ENCODE data around the gene MRPS15. TPM values are rescaled to one million over a fixed set of nuclear protein-coding genes. Genes with fewer than 3 reads are reported as not detected.

MRPS15 gene
- total RNA-seq, 2 experiments from 2014 or later, result 120 to 129 TPM

GRCh38 chr1:36453051-36453450, 11.1 kb downstream of the MRPS15 start:
- H3K9me3 Mint-ChIP-seq, result no peaks in the 10 kb centered on the region
- ChIA-PET CTCF (no interaction called here), POLR2A (interaction anchor here (0.8 kb wide), 1 partner anchor 11 kb away, joined by 3 read pairs; the partner anchor contains the start of gene MRPS15)
- H3K4me3 Mint-ChIP-seq, result no peak overlapping the region
- DNase-seq (no peak), ATAC-seq (no peak)
- peaks cover 16% of the 10 kb centered on the region for H3K36me3 Mint-ChIP-seq (ENCODE audit: low read depth)
- H3K27ac Mint-ChIP-seq, result no peak overlapping the region
- intact Hi-C loops (cut with micrococcal nuclease), result no loop called here
- no peaks in the 10 kb centered on the region for H3K27me3 Mint-ChIP-seq
- TF ChIP-seq, protein P1, sequence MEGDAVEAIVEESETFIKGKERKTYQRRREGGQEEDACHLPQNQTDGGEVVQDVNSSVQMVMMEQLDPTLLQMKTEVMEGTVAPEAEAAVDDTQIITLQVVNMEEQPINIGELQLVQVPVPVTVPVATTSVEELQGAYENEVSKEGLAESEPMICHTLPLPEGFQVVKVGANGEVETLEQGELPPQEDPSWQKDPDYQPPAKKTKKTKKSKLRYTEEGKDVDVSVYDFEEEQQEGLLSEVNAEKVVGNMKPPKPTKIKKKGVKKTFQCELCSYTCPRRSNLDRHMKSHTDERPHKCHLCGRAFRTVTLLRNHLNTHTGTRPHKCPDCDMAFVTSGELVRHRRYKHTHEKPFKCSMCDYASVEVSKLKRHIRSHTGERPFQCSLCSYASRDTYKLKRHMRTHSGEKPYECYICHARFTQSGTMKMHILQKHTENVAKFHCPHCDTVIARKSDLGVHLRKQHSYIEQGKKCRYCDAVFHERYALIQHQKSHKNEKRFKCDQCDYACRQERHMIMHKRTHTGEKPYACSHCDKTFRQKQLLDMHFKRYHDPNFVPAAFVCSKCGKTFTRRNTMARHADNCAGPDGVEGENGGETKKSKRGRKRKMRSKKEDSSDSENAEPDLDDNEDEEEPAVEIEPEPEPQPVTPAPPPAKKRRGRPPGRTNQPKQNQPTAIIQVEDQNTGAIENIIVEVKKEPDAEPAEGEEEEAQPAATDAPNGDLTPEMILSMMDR (IDR thresholded peaks at IDR 0.05), result no peak
- H3K4me1 Mint-ChIP-seq (ENCODE audit: low read depth), result peaks cover 22% of the 10 kb centered on the region

GRCh38 chr1:36450919-36451305, 13.3 kb downstream of the MRPS15 start:
- no peaks in the 10 kb centered on the region for H3K9me3 Mint-ChIP-seq
- no peak for ATAC-seq
- ChIA-PET POLR2A (interaction anchor here (0.6 to 2.9 kb wide), 7 partner anchors 9 to 1597 kb away, joined by 3 to 12 read pairs (median 5); partner anchors contain the start of genes EVA1B and MRPS15), CTCF (interaction anchor here (0.7 to 1.2 kb wide), 3 partner anchors 12 to 302 kb away, joined by 3 to 7 read pairs (median 5); partner anchors contain the start of gene TRAPPC3)
- H3K36me3 Mint-ChIP-seq (ENCODE audit: low read depth), result peaks cover 4% of the 10 kb centered on the region
- peaks cover 10% of the 10 kb centered on the region for H3K4me1 Mint-ChIP-seq (ENCODE audit: low read depth)
- TF ChIP-seq, protein P1 (IDR thresholded peaks at IDR 0.05), result no peak
- intact Hi-C loops (cut with micrococcal nuclease), result no loop called here
- DNase-seq, result no peak
- no peaks in the 10 kb centered on the region for H3K27me3 Mint-ChIP-seq
- H3K4me3 Mint-ChIP-seq, result peak overlapping the region; percentile 82
- H3K27ac Mint-ChIP-seq, result peak overlapping the region; percentile 83

GRCh38 chr1:36450270-36450918, 13.8 kb downstream of the MRPS15 start, which contains the start of gene OSCP1:
Gene OSCP1 (minus strand): TSS chr1:36450451. CDS start chr1:36450369, 82 bp downstream.
- DNase-seq (peak; percentile 90), ATAC-seq (peak; percentile 99)
- intact Hi-C loops (cut with micrococcal nuclease), result no loop called here
- TF ChIP-seq, protein P1 (IDR thresholded peaks at IDR 0.05), result no peak
- Mint-ChIP-seq H3K4me1 (ENCODE audit: low read depth) (peaks cover 10% of the 10 kb centered on the region), H3K4me3 (peak within 1 kb of the TSS; percentile 82), H3K27ac (peak within 1 kb of the TSS; percentile 83), H3K36me3 (ENCODE audit: low read depth) (peaks cover 4% of the 10 kb centered on the region), H3K9me3 (no peaks in the 10 kb centered on the region), H3K27me3 (no peaks in the 10 kb centered on the region)
- ChIA-PET POLR2A (interaction anchor here (0.6 to 2.9 kb wide), 7 partner anchors 10 to 915 kb away, joined by 3 to 12 read pairs (median 4); partner anchors contain the start of genes EVA1B and MRPS15), CTCF (interaction anchor here (0.7 to 1.2 kb wide), 3 partner anchors 12 to 301 kb away, joined by 3 to 7 read pairs (median 5); partner anchors contain the start of gene TRAPPC3)

GRCh38 chr1:36448530-36449056, 15.6 kb downstream of the MRPS15 start:
- no peak overlapping the region for H3K27ac Mint-ChIP-seq
- no peaks in the 10 kb centered on the region for H3K27me3 Mint-ChIP-seq
- ChIA-PET CTCF (interaction anchor here (1.0 kb wide), 1 partner anchor 13 kb away, joined by 3 read pairs; no protein-coding TSS in a partner anchor), POLR2A (interaction anchor here (2.0 kb wide), 1 partner anchor 13 kb away, joined by 5 read pairs; no protein-coding TSS in a partner anchor)
- H3K9me3 Mint-ChIP-seq, result no peaks in the 10 kb centered on the region
- H3K36me3 Mint-ChIP-seq (ENCODE audit: low read depth), result no peaks in the 10 kb centered on the region
- ATAC-seq (no peak), DNase-seq (no peak)
- intact Hi-C loops (cut with micrococcal nuclease), result no loop called here
- TF ChIP-seq, protein P1 (IDR thresholded peaks at IDR 0.05), result no peak
- no peak overlapping the region for H3K4me3 Mint-ChIP-seq
- H3K4me1 Mint-ChIP-seq (ENCODE audit: low read depth), result peaks cover 10% of the 10 kb centered on the region

All from activated CD8-positive, alpha-beta T cell treated with anti-CD3 and anti-CD28 coated beads for 36 hours (primary cell).